C4-2B (cell line): ENCODE measurements around the gene NAALADL1.

ENCODE experiments used
- H3K27ac ChIP-seq: fragments of 450-650 bp; 2 replicates; pipeline ENCODE4 v1.5.1; 2017
- CTCF ChIP-seq: fragments of 450-650 bp; conservative IDR thresholded peaks from 2 replicates; pipeline ENCODE4 v1.5.1; 2017; ENCODE audit warnings: mild to moderate bottlenecking
- ZFX ChIP-seq: fragments of 450-650 bp; IDR thresholded peaks from 2 replicates; pipeline ENCODE4 v1.6.1; 2017

The NAALADL1 gene

DNA sequence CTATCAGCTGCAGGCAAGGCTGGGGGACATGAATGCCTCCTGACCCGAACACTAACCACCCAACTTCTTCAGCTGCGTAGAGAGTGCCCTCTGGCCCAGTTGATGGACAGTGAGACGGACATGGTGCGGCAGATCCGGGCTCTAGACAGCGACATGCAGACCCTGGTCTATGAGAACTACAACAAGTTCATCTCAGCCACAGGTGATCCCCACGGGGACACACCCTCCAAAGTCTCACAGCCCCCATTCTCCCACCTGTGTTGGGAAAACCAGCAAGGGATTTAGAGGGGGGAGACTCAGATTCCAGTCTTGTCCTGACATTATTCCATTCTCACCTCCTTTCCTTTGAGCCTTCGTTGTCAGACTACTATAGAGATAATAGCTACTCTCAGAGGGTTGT is 38.6 kb upstream of the NAALADL1 start:
- TF ChIP-seq ZFX = no peak
- TF ChIP-seq CTCF = no peak
- H3K27ac ChIP-seq = peak overlapping the region; percentile 88

DNA sequence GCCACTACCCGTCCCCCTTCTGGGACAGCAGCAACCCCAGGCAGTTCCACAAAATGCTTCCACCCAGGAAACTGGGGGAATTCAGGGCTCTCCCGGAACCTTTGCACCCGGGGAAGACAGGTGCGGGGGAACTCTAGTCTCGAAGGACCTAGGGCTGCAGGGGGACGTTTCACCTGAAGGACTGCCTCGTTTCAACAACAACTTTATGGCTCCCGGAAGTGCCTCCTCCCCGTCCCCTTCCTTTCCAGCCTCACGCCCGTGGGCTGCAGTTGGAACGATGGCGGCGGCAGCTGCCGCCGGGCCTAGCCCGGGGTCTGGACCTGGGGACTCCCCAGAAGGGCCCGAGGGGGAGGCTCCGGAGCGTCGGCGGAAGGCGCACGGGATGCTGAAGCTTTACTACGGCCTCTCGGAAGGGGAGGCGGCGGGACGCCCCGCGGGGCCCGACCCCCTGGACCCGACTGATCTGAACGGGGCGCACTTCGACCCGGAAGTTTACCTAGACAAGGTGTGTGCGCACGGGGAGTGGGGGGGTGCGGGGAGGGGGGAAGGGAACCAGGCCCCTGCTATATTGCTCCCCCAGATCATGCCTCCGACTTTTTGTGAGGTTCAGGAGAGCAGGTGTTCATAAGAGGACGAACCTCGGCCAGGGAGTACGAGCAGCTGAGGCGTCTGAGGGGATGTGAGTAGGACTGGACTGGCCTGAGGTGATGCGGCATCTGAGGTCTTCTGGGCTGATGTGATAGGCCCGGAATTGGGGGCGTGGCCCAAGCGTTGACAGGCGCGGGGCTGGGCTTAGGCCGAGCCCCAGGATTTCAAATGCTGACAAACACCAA is 37.8 kb upstream of the NAALADL1 start, which contains the start of gene VPS51:
VPS51 (plus strand) TSS at position 241 of the 833 bp plus-strand sequence; CDS start at position 278, 37 bp downstream.
- H3K27ac ChIP-seq = peak within 1 kb of the TSS; percentile 88
- TF ChIP-seq CTCF = no peak
- TF ChIP-seq ZFX = peak; percentile 88; the same call in 1 of the 2 replicates

DNA sequence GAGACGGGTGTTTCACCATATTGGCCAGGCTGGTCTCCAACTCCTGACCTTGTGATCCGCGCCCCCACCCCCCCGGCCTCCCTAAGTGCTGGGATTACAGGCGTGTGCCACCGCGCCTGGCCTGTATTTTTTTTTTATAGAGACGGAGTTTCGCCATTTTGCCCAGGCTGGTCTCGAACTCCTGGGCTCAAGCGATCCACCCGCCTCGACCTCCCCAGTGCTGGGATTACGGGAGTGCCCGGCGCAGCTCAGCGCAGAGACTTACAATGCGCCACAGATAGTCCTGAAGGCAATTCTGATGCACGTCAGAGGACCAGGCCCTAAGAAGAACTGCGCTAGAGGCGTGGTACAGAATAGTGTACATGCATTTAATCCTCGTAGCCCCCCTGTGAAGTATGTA is 37.1 kb upstream of the NAALADL1 start:
- TF ChIP-seq CTCF (no peak), ZFX (no peak)
- peak overlapping the region; percentile 88 for H3K27ac ChIP-seq

- H3K27ac ChIP-seq = no peak overlapping the region
- TF ChIP-seq CTCF (no peak), ZFX (no peak)
Measured at GRCh38 chr11:65090628-65091027, 32.3 kb upstream of the NAALADL1 start.

- TF ChIP-seq ZFX (no peak), CTCF (no peak)
- H3K27ac ChIP-seq = no peak overlapping the region
Measured at GRCh38 chr11:65089621-65090020, 31.3 kb upstream of the NAALADL1 start.

- TF ChIP-seq ZFX (no peak), CTCF (no peak)
Measured at GRCh38 chr11:65087827-65088226, 29.5 kb upstream of the NAALADL1 start.

GRCh38 chr11:65087216-65087615 is 28.9 kb upstream of the NAALADL1 start:
- TF ChIP-seq ZFX (no peak), CTCF (no peak)
- H3K27ac ChIP-seq = no peak overlapping the region

More at GRCh38 chr11:65087827-65088226, 29.5 kb upstream of the NAALADL1 start:
- no peak overlapping the region for H3K27ac ChIP-seq
